GM18858 (cell line): ENCODE data around the gene MECR.

Experiments
- ATAC-seq: cut with Tn5 transposase; IDR thresholded peaks from one replicate; pipeline ENCODE4 v1.9.1; 2021; ENCODE audit not compliant: unreplicated experiment

The MECR gene

DNA sequence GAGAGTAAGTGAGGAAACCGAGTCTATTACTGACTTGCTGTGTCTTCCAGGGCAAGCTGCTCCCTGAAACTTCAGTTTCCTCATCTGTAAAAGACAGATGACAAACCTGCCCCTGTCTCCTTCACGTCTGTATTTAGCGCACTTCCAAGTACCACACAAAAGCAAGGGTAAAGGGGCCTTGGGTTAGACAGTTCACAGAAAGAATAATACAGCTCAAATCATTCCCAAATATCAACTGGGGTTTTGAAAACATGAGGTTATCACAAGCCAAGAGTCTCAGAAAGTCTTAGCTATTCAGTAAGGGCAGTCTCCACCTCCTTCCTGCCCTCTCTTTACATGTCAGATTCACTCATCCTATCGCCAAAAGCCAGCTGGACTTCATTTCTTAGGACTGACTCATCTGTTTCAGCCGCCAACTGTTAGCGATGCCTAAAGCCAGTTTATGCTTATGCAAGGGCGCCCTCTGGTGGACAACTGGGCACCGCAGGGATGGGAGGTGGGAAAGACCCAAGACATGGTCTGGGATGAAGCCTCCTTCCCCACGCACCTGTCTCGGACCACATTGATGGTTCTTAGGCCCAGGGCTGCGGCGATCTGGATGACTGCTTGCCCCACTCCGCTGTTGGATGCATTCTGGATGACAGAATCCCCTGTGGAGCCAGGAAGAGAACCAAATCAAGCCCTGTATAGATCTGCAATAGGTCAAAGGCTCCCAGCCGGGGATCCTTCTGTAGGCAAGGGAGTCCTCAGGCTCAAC lies 28.0 kb downstream of the MECR start:
- no peak for ATAC-seq

DNA sequence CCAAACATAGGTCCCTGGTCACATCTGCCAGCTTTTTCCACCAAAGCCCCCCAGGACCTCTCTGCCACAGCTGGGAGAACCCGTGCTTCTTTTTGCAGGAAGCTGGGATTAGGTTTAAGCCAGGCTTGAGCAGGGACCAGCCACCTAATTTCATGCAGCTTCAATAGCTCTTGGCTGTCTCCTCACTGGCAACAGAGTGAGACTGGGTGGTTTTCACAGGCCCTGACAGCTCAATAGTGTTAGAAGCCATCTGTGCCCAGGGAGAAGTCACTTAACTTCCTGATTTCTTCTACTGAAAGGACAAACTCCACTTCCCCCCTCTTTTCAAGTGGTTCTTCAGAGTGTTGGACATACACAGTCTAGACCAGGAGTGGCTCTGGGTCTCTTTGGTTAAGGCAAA lies 28.7 kb downstream of the MECR start:
- no peak for ATAC-seq

DNA sequence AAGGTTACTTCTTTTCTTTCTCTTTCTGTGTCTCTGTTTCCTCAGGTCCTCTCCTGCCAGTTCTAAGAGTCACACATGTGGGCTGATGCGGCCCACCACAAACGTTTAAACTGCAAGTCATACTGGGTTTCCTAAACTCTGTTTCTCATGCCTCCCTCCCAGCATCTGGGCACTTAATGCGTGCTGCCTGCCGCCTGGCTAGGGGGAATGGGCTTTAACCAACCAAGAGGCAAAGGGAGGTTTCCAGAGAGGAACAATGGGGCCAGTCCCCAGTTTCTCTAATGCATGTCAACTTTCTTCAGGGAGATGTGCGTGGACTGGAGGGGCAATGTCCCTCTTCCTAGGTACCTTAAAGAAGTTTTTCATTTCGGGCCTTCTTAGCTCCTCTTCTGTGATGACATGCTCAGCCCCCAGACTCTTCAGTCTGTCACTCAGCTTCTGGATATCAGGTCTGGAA lies 29.1 kb downstream of the MECR start:
- no peak for ATAC-seq

DNA sequence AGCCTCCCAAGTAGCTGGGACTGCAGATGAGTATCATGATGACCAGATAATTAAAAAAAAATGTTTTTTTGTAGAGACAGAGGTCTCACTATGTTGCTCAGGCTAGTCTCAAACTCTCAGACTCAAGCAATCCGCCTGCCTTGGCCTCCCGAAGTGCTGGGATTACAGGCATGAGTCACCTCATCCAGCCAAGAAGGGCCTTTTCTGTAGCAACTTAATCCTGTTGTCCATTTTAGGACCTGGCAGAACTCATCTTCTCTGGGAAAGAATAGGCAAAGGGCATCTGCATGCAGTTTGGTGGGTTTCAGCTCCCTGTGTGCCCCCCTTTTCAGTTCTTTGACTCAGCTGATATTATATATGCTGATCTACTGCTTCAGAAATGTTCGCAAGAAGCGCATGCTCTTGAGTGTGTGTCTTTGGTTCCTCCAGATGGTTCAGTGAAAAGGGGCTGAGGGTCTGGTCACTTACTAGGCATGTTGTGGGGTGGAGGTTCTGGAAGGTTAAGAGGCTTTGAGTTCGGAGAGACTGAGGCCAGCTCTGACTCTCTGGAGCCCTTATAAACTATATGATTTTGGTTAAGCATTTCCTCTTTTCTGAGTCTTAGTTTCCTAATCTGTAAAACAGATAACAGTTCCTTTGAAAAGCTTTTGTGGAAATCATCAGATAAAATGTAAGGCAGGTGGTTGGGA lies 29.7 kb downstream of the MECR start:
- no peak for ATAC-seq

DNA sequence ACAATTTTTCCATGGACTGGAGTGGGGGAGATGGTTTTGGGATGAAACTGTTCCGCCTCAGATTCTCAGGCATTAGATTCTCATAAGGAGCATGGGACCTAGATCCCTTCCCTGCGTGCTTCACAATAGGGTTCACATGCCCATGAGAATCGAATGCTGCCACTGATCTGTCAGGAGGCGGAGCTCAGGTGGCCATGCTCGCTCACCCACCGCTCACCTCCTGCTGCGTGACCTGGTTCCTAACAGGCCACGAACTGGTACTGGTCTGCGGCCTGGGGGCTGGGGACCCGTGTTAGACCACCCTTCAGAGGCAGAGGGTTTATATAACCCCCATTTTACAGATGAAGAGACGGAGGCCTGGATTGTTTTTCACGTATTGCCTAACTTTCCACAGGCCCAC lies 32.7 kb downstream of the MECR start:
- no peak for ATAC-seq

DNA sequence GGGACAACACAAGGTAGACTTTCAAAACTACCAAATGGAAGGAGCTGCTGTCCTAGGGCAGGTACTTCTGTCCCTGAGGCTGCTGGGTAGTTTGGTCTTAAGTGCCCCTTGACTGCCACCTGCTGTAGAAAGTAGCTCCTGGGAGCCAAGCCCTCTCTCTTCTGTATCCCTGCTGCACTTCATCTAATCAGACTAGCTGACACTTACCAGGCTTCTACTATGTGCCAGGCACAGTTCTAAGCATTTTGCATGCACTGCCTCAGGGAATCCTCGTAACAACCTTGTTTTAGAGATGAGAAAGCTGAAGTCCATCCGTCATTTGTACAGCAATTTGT lies 33.2 kb downstream of the MECR start:
- no peak for ATAC-seq

DNA sequence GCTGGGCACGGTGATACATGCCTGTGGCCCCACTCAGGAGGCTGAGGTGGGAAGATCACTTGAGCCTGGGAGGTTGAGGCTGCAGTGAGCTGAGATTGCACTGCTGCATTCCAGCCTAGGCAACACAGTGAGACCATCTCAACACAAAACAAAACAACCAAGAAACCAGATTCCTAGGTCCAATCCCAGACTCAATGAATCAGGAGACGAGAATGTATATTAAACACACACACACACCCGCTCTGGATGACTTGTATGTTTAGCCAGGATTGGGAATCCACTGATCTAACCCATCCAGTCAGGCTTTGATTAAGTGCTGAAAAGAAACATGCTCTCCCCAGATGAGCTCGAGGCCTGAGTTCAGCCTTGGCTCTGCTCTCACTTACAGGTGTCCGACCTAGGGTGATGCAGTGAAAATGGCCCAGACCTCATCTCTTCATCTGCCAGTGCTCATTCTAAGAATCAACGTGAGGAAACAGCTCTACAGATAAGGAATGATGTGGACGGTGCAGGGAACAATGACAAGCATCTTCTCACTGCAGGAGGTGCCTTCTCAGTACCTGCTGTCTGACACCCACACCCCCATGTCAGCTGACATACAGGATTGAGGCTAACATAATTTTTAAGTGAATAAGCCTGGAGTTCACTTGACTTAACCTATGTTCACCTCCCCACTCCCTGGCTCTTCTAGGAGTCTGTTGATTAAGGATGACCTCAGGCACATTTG lies 33.7 kb downstream of the MECR start:
- ATAC-seq = no peak

DNA sequence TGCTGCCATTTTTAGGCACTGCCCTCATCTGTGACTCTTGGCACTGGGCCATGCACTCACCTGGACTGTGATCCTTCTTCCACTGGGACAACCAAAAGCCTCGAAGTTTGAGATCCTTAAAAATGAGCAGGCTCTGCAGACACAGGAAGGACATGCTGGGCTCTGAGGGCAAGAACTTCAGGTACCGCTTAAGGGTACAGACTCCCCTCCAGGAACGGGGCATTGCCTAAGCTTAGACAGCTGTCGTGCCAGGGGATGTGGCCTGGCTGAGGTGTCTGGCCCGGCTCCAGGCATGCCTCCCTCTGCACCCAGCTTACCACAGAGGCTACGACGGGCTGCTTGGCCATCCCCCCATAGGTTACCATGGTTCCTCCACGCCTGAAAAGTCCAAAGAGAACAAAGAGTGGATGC lies 34.8 kb downstream of the MECR start:
- ATAC-seq = no peak

DNA sequence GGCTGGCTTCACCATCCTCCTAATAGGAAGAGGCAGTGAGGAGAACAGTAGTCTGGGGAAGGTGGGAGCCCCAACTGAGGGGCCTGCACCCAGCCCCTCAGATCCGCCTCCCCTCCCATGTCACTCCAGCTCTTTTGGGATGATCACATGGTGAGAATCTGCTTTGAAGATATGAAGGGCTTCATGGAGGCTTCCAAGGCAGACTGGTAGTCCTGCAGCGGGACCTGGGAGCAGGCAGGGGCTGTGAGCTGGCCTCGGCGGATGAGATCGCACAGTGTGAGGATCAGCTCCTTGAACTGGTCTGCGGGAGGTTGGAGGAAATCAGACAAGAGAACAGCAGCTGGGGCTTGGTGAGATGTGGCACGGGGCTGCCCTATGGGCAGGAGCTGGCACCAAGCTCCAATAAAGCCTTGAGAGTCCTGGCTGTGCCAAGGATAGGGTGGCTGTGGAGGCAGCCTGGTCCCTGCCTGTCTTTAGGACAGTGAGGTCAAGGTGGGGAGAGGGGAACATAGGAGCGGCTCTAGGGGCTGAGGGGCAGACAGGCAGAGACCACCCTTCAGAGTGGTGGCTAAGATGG lies 36.8 kb downstream of the MECR start:
- no peak for ATAC-seq

DNA sequence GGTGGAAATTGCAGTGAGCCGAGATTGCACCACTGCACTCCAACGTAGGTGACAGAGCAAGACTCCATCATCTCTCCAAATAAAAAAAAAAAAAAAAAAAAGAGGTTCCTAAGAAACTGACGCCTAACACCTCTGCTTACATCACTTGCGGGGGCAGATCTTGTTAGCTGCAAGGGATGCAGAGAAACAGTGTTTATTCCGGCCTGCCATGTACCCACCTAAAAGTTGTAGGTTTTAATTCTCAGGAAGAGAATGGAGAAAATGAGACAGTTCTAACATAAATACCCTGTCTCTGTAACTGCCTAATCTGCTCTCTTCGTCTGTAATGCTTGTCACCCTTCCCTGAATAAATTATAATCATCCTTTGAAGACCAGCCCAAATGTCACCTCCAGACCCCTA lies 40.0 kb downstream of the MECR start:
- ATAC-seq = no peak

DNA sequence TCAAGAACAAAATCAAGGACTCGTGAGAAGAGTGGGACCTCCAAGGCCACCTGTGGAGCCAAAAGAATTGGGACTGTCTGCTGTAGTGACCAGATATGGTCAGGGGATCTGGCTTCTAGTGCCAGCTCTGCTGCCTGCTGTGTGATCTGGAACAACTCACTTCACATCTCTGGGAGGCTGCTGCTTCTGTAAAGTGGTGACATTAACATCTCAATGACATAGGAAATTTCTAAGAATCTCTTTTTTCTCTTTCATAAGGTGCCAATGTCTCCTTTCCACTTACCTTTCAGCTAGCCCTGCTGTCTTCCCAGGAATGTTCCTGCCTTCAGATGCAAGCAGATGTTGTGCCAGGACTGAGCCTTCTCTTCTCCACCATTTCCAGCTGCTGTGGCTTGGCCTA lies 44.0 kb downstream of the MECR start:
- ATAC-seq = no peak

DNA sequence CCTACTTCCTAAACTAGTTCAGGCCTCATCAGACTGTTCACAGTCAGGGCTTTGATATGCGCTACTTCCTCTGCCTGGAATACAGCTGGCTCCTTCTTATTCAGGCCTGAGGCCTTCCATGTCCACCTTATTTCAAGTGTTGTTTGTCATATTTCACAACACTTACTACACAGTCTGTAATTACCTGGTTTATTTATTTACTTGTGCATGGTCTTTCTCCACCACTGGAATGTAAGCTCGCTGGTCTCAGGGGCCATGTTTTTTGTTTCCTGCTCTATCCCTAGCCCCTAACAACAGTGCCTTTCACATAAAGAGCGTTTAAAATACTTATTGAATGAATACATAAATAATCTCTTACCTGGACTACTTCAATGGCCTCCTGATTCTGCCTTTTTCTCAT lies 44.5 kb downstream of the MECR start:
- no peak for ATAC-seq

DNA sequence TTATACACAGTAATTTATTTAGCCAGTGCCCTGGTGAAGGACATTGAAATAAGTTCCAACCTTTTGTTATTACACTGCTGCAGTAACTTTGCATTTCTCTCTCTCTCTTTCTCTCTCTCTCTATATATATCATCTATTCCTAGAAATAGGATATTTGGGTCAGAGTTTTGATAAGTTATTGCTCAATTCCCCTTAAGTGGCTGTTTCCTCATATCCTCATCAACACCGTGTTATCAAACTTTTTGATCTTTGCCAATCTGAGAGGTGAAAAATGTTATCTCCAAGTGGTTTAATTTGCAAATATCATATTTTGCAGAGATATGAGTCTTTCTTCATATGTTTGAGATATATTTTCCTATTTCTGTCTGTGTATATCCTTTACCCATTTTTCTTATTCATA lies 47.4 kb downstream of the MECR start:
- ATAC-seq = no peak

DNA sequence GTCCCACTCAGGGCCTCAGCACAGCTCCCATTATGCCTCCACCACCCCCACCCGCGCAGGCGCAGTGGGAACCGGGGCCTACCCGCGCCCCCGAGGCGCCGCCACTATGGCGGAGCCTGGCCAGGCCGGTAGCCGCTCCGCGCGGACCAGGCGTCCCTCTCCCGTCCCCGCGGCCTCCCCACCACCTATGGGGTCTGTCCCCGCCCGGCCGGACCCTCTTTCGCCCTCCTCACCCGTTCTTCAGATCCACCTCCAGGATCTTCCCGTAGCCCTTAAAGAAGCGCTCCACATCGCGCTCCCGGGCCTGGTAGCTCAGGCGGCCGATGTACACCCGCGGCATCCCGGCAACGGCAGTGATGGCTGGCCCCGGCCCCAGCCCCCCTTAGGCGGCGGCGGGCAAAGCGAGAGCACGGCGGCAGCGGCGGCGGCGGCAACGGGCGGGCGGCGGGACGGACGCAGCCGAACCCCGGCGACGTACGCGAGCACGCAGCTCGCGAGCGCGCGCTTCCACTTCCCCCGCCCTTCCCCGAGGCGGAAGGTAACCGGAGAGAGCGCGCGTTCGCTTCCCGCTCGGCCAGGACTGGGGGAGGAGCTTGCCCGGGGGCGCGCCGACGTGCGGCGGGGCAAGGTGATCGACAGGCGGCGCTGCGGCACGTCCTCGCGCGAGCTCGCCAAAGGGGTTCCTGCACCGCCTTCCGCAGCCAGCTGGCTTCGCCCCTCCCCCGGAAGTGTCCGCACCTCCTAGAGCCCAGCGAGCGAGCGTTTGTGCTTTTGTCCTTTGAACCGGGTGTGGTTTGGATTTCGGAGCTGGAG lies 49.1 kb downstream of the MECR start, which contains the start of gene SRSF4:
Gene SRSF4, minus strand, starts transcription at position 488 of the 813 bp plus-strand sequence. Its CDS starts 148 bp downstream, at position 340.
- peak; percentile 76 for ATAC-seq

DNA sequence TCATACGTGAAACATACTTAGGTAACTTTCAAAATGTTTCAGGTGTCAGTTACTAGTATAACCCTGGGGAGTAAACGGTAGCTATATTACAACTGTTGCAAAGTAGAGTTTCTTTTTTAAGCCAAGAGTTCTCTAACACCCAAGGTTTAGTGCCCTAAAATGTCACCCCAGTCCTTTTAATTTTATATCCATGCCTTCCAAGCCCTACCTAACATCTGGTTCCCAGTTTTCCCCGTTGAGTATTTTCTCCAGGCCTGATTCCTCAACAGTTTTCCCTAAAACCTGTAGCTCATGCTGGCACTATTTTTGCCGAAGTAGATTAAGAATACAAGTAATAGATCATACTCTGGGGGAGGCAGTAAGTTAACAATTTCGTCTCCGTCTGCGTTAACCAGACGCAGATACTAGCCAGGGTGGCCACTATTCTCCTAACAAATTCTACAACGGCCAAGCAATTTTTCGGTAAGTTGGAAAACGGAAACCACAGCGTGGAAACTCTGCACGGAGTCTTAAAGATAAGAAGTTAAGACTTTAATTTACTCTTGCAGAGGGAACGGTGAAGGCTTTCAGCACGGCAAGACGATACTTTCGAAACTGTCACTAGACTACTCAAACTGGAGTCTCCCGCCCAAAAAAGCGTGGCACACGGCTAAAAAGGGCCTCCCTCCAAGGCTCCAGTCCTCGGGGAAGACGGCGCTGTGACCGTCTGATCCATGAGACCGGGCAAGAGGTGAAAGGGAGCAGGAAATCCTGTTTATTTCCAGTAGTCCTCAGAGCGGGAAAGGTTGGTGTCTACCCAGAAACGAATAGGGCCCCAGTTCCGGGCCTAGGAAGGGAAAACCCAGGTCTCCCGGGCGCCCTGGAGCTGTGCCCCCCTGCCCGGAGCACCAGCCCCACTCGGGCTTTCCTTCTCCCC lies 50.0 kb downstream of the MECR start:
- no peak for ATAC-seq

DNA sequence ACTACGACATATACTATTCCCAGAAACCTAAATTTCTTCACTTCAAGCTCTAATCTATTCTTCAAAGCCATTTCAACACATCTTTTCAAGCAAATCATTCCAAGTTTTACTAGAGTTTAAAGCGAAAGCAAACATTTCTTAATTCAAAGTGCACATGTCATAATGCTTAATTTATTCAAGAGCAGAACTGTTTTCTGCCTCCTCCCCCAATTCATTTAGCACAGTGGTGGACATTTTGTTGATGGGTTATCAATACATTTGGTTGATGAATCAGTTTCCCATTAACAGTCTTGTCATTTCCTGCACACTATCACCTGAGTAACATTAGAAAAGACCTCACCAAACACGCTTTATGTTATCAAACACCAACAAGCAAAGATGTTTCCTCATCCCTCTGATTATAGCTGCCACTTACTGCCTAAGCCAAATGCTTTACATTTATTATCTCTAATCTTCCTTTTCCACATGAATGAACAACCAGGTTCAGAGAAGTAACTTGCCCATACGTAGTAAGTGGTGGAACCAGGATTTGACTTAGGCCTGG lies 51.0 kb downstream of the MECR start:
- no peak for ATAC-seq

DNA sequence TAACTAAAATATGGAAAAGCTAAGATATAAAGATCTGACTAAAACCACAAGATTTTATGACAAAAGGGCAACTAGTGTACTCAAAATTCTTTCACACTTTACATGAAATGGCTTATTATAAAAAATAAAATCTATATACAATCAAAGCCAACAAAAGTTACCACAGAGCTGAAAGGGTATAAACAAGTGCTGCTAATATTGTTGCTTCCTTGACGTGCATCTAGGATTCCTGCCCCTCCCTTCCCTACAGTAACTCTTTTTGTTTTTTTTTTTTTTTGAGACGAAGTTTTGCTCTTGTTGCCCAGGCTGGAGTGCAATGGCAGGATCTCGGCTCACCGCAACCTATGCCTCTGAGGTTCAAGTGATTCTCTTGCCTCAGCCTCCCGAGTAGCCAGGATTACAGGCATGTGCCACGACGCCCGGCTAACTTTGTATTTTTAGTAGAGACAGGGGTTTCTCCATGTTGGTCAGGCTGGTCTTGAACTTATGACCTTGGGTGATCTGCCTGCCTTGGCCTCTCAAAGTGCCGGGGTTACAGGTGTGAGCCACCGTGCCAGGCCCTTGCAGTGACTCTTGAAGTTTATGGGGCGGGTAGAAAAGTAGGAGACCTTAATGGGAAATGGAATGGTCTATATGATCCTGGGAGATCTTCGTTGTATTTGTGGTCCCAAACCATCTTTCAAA lies 53.6 kb downstream of the MECR start:
- no peak for ATAC-seq

DNA sequence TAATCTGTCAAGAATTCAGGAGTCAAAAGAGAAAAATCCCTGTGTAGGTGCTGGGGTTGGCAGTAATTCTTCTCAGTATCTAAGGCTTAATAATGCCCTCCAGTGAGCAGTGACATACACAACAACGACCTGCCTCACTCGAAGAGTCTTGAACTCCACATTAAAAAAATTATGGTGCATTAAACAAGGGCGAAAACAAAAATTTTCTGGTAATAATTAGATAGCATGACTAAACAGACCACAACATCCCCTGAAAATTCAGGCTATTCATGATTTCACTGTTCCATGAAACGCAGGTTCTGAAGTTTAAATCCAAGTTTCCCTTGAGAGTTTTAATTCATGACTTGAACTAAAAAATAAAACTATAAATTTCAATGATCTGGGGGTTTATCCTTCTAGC lies 54.2 kb downstream of the MECR start:
- ATAC-seq = no peak

DNA sequence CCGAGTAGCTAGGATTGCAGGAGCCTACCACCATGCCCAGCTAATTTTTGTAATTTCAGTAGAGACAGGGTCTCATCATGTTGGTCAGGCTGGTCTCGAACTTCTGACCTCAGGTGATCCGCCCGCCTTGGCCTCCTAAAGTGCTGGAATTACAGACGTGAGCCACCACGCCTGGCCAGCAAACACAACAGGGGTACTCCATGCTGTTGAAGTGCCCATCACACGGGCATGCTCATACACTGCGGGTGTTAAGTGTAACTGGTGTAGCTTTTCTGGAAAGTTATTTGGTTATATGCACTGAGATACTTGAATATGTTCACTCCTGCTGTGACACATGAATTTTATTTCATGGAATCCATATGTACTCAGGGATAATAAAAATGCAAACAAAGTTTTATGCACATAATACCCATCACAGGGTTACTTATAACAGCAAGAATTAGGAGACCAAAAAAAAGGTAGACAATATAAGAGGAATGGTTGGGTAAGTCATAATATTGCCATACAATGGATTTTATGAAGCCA lies 58.3 kb downstream of the MECR start:
- ATAC-seq = no peak
